Measurements from ENCODE around the gene NIN.

GRCh38 chr14:50758945-50759344 lies 72.0 kb downstream of the NIN start:
- TF ChIP-seq, protein P1, sequence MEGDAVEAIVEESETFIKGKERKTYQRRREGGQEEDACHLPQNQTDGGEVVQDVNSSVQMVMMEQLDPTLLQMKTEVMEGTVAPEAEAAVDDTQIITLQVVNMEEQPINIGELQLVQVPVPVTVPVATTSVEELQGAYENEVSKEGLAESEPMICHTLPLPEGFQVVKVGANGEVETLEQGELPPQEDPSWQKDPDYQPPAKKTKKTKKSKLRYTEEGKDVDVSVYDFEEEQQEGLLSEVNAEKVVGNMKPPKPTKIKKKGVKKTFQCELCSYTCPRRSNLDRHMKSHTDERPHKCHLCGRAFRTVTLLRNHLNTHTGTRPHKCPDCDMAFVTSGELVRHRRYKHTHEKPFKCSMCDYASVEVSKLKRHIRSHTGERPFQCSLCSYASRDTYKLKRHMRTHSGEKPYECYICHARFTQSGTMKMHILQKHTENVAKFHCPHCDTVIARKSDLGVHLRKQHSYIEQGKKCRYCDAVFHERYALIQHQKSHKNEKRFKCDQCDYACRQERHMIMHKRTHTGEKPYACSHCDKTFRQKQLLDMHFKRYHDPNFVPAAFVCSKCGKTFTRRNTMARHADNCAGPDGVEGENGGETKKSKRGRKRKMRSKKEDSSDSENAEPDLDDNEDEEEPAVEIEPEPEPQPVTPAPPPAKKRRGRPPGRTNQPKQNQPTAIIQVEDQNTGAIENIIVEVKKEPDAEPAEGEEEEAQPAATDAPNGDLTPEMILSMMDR (IDR thresholded peaks at IDR 0.05; ENCODE audit: low read length): no peak
- no peak for TF ChIP-seq EZH2 (IDR thresholded peaks at IDR 0.05; ENCODE audit: borderline replicate concordance, low read length)

Measured in OCI-LY1 (cell line).